Parathyroid adenoma (tissue), 2 donors: ENCODE results near the gene ATF2.
"Not testable (repeated sequence)": the region's sequence is repeated elsewhere in the genome, so short reads cannot be mapped to it uniquely, and the experiment has no call there.

ENCODE experiments used
- H2AFZ ChIP-seq: fragments of 300-600 bp; sonication (generic); one replicate; pipeline ENCODE4 v1.7.0; 2017; ENCODE audit warnings: antibody characterized with exemption, mild to moderate bottlenecking
- H3K27ac ChIP-seq: fragments of 300-600 bp; sonication (generic); one replicate; pipeline ENCODE4 v1.7.0; 2017
- H3K27me3 ChIP-seq: fragments of 300-600 bp; sonication (generic); one replicate; pipeline ENCODE4 v1.7.0; 2017; ENCODE audit warnings: low read length; ENCODE audit not compliant: control insufficient read depth, insufficient read depth
- H3K36me3 ChIP-seq: fragments of 300-600 bp; sonication (generic); one replicate; pipeline ENCODE4 v1.7.0; 2017; ENCODE audit warnings: low read length; ENCODE audit not compliant: control insufficient read depth, insufficient read depth
- H3K4me1 ChIP-seq: fragments of 300-600 bp; sonication (generic); one replicate; pipeline ENCODE4 v1.7.0; 2017; ENCODE audit warnings: control low read depth
- H3K4me2 ChIP-seq: fragments of 300-600 bp; sonication (generic); one replicate; pipeline ENCODE4 v1.7.0; 2017; ENCODE audit warnings: low read length
- H3K4me3 ChIP-seq: fragments of 300-600 bp; sonication (generic); one replicate; pipeline ENCODE4 v1.7.0; 2017; ENCODE audit warnings: low read depth, low read length
- H3K79me2 ChIP-seq: fragments of 300-600 bp; sonication (generic); one replicate; pipeline ENCODE4 v1.7.0; 2017; ENCODE audit warnings: control low read depth
- H3K9ac ChIP-seq: fragments of 300-600 bp; sonication (generic); one replicate; pipeline ENCODE4 v1.7.0; 2017; ENCODE audit warnings: mild to moderate bottlenecking
- H3K9me3 ChIP-seq: fragments of 300-600 bp; sonication (generic); one replicate; pipeline ENCODE4 v1.7.0; 2017; ENCODE audit warnings: low read length; ENCODE audit not compliant: control insufficient read depth
- TF ChIP-seq, protein P1 (sequence below): fragments of 300-600 bp; sonication (generic); IDR thresholded peaks from one replicate; pipeline ENCODE4 v1.7.0; 2017; ENCODE audit warnings: antibody characterized with exemption, mild to moderate bottlenecking
- donor health status: primary hyperparathyroidism.

The ATF2 gene

DNA sequence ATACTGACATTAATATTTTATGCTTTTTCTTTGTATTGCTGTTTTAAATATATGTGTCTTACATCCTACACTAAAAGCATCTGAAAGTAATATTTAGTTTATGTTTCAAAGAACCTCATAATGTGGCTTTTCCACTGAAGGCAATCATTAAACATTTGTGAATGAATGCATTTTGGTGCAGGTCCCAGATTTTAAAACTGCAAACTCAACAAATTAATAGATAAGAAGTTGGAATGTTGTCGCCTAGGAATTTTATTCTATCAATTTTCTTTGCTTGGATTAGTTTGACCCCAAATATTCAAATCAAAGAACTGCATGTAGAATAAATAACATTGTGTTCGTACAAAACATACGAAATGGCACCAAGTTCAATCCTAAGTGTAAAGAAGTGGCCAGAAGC is 44.7 kb downstream of the ATF2 start:
- no peak overlapping the region for H3K4me3 ChIP-seq
- H3K9me3 ChIP-seq = no peaks in the 10 kb centered on the region
- H3K27ac ChIP-seq = no peak overlapping the region
- TF ChIP-seq, protein P1, sequence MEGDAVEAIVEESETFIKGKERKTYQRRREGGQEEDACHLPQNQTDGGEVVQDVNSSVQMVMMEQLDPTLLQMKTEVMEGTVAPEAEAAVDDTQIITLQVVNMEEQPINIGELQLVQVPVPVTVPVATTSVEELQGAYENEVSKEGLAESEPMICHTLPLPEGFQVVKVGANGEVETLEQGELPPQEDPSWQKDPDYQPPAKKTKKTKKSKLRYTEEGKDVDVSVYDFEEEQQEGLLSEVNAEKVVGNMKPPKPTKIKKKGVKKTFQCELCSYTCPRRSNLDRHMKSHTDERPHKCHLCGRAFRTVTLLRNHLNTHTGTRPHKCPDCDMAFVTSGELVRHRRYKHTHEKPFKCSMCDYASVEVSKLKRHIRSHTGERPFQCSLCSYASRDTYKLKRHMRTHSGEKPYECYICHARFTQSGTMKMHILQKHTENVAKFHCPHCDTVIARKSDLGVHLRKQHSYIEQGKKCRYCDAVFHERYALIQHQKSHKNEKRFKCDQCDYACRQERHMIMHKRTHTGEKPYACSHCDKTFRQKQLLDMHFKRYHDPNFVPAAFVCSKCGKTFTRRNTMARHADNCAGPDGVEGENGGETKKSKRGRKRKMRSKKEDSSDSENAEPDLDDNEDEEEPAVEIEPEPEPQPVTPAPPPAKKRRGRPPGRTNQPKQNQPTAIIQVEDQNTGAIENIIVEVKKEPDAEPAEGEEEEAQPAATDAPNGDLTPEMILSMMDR = no peak
- peaks cover 4% of the 10 kb centered on the region for H3K4me1 ChIP-seq
- H3K79me2 ChIP-seq = peaks cover 7% of the 10 kb centered on the region
- H3K27me3 ChIP-seq = no peaks in the 10 kb centered on the region
- H3K36me3 ChIP-seq = no peaks in the 10 kb centered on the region
- no peak overlapping the region for H3K4me2 ChIP-seq
- H3K9ac ChIP-seq = no peak overlapping the region
- H2AFZ ChIP-seq = no peak overlapping the region

DNA sequence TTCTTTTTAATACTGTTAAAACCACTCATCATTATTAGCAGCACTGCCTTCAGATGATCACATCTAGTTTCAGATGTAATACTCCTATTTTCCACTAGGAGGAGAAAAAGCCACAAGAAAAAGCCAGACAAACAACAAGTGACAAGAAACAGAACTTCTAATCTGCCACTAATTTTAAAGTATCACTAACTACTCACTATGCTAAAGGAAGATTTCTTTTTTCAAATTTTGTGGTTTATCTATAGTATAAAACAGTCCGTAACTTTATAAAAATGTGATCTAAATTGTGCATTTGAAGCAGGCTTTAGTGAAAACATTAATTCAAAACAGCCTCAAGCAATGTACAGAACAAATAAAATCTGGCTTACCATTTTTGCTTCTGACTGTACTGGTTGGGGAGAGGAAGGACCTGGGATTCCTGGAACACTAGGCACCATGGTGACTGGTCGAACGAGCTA is 56.8 kb downstream of the ATF2 start:
- Histone ChIP-seq H3K9me3 (no peaks in the 10 kb centered on the region), H3K4me1 (no peaks in the 10 kb centered on the region), H3K9ac (no peak overlapping the region), H3K4me2 (no peak overlapping the region), H3K27ac (no peak overlapping the region), H3K27me3 (no peaks in the 10 kb centered on the region), H2AFZ (no peak overlapping the region), H3K79me2 (peaks cover 6% of the 10 kb centered on the region), H3K4me3 (no peak overlapping the region), H3K36me3 (no peaks in the 10 kb centered on the region)
- TF ChIP-seq, protein P1 = peak; percentile 83

DNA sequence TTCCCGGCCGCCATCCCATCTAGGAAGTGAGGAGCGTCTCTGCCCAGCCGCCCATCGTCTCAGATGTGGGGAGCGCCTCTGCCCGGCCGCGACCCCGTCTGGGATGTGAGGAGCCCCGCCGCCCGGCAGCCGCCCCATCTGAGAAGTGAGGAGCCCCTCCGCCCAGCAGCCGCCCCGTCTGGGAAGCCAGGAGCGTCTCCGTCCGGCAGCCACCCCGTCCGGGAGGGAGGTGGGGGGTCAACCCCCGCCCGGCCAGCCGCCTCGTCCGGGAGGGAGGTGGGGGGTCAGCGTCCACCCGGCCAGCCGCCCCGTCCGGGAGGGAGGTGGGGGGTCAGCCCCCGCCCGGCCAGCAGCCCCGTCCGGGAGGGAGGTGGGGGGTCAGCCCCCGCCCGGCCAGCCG is 59.9 kb downstream of the ATF2 start:
- H3K79me2 ChIP-seq, H3K9ac ChIP-seq, H3K4me2 ChIP-seq, H3K27ac ChIP-seq, H3K4me3 ChIP-seq, H3K4me1 ChIP-seq, H3K27me3 ChIP-seq, H3K9me3 ChIP-seq, H2AFZ ChIP-seq, H3K36me3 ChIP-seq: not testable (repeated sequence)

DNA sequence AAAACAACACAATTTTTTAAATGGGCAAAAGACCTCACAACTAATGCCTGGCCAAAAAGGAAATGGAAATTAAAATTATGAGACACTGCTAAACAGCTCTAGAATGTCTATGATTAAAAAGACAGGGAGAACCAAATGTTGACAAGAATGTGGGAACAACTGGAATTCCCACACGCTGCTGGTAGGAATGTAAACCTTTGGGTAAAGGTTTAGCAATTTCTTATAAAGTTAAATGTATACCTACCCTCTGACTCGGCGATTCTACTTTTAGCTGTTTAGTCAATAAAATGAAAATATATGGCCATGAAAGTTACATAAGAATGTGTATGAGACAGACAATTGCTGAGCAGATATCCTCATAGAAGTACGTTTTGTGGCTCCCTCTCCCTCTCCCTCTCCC is 60.9 kb downstream of the ATF2 start:
- H3K9ac ChIP-seq = no peak overlapping the region
- no peak overlapping the region for H2AFZ ChIP-seq
- H3K27me3 ChIP-seq = no peaks in the 10 kb centered on the region
- no peak overlapping the region for H3K4me3 ChIP-seq
- H3K9me3 ChIP-seq = no peaks in the 10 kb centered on the region
- H3K36me3 ChIP-seq = no peaks in the 10 kb centered on the region
- no peak overlapping the region for H3K4me2 ChIP-seq
- no peak overlapping the region for H3K27ac ChIP-seq
- H3K79me2 ChIP-seq = peaks cover 8% of the 10 kb centered on the region
- no peaks in the 10 kb centered on the region for H3K4me1 ChIP-seq
- TF ChIP-seq, protein P1 = no peak

DNA sequence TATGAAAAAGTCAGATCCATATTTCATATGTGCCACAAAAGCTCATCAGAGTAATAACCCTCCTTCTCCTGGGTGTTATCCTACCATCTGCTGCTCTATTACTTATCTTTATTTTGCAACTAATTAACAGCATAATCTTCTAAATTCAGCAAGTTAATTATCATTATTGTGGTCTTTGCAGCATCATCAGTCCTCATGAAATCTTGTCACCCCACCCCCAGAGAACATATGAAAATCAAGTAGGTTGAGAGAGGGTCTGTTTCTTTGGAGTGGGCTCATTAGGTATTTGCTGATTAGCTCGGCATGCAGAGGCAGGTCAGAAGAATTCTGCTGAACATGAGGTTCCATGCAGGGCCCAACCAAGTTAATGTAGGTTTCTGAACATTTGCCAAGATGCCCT is 64.8 kb downstream of the ATF2 start:
- Histone ChIP-seq H3K4me2 (no peak overlapping the region), H3K4me3 (no peak overlapping the region), H3K27me3 (no peaks in the 10 kb centered on the region), H2AFZ (no peak overlapping the region), H3K79me2 (peaks cover 8% of the 10 kb centered on the region), H3K9me3 (no peaks in the 10 kb centered on the region), H3K9ac (no peak overlapping the region), H3K27ac (no peak overlapping the region), H3K36me3 (no peaks in the 10 kb centered on the region), H3K4me1 (no peaks in the 10 kb centered on the region)
- TF ChIP-seq, protein P1 = no peak
